Left renal pelvis (tissue), 4 donors: ENCODE measurements around the gene IL16. TPM values are rescaled to one million over a fixed set of nuclear protein-coding genes. Genes with fewer than 3 reads are reported as not detected.

Experiments
- DNase-seq, 4 donors: peaks; one replicate each; pipeline ENCODE4 v3.0.0-alpha.2; 2013; ENCODE audit warnings: low read depth in 4 of 4, low spot score in 3 of 4
- polyA plus RNA-seq, 4 donors: library from polyadenylated mRNA; unstranded; fragments of 120-200 nt; gene quantifications; one replicate each; pipeline ENCODE4 v1.2.1, GENCODE V29; 2013; ENCODE audit not compliant: insufficient read length in 4 of 4

The IL16 gene
- polyA plus RNA-seq, 4 donors: 4.1 to 7.1 (median 5.6) TPM

- no peak for DNase-seq
Measured at GRCh38 chr15:81271761-81272644, 75.3 kb downstream of the IL16 start.

DNA sequence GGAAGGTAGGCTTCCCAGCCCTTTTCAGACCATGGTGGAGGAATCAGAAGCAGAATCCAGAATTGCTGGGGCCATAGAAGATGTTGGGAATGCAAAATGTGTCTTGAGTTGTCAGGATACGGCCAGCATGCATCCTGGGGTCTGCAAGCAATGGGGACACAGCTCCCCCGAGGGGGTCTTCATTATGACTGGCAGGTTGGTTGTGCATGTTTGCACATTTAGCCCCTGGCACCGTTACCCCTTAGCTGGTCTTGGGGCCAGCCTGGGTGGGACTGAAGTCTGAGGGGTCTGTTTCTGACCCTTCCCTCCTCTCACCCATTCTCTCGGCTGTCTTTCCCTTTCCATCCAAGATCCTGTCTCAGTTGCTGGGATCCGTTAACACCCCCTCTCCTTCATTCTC lies 76.5 kb downstream of the IL16 start:
- no peak for DNase-seq

GRCh38 chr15:81273855-81274254 lies 77.2 kb downstream of the IL16 start:
- no peak for DNase-seq

GRCh38 chr15:81274255-81274654 lies 77.6 kb downstream of the IL16 start:
- DNase-seq: no peak

- peak in 3 of 4 donors; percentile 60 to 65 (median 60) for DNase-seq
Measured at GRCh38 chr15:81274931-81275707, 78.4 kb downstream of the IL16 start.

DNA sequence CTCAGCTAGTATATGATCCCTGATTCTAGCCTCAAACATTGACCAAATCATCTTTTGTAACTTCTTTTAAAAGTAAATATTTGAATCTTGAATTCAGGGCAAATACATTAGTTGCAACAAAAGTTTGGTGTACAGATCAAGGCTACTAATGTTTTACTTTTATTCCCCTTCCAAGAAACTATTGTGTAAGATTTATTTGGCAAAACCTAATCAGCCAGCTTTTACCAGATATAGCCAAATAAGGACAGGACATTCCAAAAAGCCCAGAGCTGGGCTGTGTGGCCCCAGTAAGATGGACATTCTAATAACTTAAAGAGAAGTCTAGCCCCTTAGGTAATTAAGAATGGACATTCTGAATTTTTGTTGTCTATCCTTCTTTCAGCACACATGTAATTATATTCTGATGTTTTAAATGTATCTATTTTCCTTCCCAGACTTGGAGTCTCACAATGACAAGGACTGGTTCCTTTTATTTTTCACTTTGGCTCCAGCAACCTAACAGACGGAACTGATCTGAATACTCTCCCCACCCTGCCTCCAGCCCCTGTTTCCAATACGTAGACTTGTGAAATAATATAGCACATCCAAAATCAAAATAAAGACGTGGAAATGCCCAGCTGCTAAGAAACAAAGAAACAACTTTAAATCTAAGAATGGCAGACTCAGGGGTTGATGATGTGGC lies 79.2 kb downstream of the IL16 start:
- DNase-seq: no peak

DNA sequence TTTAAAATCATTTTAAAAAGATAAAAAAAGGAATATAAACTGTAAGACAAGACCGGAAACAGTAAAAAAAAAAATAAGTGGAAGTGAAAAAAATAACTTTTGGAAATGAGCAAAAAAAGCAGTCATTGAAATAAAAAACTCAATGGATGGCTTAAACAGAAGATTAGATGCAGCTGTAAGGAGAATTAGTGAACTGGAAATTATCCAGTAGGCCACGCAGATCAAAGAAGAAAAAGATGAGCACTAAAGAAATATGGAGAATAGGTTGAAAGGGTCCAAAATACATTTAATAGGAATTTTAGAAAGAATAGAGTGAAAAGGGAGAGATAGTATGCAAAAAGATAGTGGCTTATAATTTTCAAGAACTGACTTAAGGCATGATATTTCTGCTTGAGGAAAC lies 80.3 kb downstream of the IL16 start:
- DNase-seq: no peak

- DNase-seq: no peak
Measured at GRCh38 chr15:81277851-81278250, 81.2 kb downstream of the IL16 start.

DNA sequence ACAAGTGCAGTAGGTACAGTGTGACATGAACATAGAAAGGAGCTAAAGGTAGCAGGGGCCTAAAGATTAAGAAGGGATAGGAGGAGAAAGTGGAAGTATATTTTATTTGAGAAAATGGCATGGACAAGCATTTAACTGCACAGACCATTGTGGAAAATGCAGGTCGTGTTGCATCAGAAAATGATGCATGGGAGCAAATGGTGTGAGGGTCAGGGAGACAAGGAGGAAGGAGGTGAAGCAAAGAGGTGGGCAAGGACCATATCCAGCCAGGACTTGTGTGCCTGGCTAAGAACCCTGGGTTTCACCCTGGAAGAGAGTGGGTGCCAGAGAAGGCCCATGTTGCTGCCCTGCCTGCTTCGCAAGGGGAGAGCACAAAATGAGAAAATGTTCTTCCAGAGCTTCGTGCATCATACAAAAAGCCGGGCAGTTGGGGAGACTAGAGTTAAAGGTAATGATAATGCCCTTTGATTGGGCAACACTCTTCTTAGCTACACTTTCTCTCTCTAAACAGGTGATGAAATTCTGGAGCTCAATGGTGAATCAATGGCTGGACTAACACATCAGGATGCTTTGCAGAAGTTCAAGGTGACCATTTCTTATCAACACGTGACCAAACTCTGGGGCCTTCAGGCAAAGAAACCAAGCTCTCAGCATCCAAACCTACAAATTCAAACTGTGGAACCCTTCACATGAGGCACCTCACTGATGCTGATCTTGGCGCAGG lies 81.8 kb downstream of the IL16 start:
- DNase-seq: no peak

DNA sequence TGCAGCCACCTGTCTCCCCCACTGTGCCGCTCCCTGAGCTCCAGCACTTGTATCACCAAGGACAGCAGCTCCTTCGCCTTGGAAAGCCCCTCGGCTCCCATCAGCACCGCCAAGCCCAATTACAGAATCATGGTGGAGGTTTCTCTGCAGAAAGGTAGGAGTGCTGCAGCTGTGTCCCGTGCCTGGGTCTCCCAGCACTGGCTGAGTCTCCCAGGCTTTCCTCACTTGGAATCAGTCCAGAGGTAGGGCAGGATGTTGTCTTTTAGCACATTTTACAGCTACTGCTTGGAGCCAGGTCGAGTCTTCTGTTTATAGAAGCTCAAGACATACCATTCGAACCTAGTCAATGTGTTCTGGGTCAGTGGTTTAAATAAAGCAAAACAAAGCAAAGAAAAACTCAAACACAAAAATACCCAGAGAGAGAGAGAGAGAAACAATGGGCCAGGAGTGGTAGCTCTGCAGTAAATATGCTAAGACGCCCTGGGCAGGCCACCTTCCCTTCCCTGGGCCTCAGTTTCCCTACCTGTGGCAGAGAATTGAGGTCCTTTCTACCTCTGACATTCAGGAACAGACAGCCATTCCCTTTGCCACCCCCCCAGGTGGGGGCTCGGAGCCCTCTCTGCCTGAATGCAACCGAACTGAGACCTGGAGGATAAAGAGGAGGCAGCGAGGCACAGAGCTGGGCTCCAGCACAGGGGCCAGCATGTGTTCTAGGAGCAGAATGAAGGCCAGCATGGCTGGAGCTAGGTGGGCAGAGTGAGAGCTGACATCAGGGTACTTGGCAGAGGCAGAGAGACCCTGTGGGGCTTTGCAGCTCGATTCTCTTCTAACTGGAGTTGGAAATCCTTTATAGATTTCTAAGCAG lies 83.2 kb downstream of the IL16 start:
- no peak for DNase-seq

GRCh38 chr15:81280696-81281455 lies 84.2 kb downstream of the IL16 start:
- DNase-seq: no peak

GRCh38 chr15:81281456-81281735 lies 84.7 kb downstream of the IL16 start:
- DNase-seq: no peak

DNA sequence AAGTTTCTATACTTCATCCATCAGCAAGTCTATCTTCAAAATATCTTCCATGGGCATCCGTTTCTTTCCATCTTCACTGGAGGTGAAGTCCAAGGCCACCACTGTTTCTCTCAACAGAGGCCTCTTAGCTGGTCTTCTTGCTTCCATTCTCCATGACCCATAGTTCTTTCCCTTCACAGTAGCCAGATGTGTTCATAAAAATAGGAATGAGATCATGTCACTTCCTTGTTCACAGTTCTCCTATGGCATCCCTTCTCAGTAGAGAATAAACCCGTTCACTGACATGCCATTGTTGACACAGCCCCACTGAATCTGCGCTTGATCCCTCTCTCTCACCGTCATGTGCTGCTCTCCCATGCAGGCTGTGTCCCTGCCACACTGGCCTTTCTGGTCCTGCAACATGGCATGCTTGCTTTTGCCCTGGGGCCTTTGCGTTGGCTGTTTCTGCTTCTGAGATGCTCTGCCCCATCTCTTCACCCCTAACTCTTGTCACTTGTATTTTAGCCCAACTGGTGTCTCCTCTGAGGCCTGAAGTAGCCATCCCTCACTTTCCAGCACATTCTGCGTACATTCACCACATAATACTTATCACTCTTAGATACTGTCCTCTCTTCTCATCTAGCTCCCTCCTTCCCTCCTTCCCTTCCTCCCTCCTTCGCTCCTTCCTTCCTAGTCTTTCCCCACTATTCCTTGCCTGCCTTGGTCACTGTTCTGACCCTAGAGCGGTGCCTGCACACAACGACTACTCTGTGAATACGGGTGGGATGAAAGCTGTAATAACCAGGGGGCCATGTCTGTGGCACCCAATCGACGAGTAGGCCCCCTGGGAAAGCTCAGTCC lies 85.3 kb downstream of the IL16 start:
- no peak for DNase-seq

DNA sequence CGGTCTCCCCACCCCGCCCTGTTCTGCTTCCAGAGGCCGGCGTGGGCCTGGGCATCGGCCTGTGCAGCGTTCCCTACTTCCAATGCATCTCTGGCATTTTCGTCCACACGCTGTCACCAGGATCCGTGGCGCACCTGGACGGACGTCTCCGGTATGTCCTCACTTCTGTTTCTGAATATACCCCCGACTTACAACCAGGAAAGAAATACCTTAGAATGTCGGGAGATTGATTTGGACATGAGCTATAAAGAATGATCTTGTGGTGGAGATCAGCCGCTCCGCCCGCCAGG lies 85.9 kb downstream of the IL16 start:
- no peak for DNase-seq

GRCh38 chr15:81282911-81283310 lies 86.2 kb downstream of the IL16 start:
- no peak for DNase-seq

DNA sequence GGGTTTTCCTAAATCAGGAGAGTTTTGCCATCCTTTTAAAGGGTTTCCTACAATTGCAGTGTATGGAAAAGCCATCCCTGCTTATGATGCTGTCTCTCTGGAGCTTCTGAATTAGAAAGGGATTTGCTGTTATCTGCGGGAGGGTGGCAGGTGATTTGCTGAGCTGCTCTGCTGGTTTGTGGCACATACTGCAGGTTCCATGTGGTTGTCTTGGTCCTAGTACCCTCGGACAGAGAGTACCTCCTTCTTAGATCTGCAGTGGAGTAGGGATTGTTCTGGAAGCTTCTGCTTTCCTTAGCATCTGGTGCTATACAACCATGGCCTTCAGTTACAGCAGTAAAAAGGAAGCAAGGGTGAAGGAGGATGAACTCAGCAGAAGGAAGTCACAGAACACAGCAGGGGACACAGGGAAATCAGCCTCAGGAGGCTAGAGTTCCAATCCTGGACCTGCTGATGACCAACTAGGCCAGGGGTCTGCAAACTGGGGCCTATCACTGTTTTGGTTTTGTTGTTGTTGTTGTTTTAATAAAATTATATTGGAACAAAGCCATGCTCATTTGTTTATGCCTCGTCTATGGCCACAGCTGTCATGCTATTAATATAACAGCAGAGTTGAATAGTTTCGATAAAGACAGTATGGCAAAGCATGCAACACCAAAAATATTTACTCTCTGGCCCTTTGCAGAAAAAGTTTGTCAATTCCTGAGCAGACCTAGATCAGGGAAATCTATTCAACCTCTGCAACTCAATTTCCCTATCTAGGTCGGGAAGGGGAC lies 87.8 kb downstream of the IL16 start:
- no peak for DNase-seq

- DNase-seq: no peak
Measured at GRCh38 chr15:81285461-81285860, 88.8 kb downstream of the IL16 start.

- DNase-seq: no peak
Measured at GRCh38 chr15:81286621-81287121, 90.0 kb downstream of the IL16 start.
